ENCODE measurements around the gene TFAP2E.
"Not testable (repeated sequence)": the region's sequence is repeated elsewhere in the genome, so short reads cannot be mapped to it uniquely, and the experiment has no call there.

The TFAP2E gene

GRCh38 chr1:35575416-35575958 lies 2.4 kb downstream of the TFAP2E start:
- TF ChIP-seq, protein P1, sequence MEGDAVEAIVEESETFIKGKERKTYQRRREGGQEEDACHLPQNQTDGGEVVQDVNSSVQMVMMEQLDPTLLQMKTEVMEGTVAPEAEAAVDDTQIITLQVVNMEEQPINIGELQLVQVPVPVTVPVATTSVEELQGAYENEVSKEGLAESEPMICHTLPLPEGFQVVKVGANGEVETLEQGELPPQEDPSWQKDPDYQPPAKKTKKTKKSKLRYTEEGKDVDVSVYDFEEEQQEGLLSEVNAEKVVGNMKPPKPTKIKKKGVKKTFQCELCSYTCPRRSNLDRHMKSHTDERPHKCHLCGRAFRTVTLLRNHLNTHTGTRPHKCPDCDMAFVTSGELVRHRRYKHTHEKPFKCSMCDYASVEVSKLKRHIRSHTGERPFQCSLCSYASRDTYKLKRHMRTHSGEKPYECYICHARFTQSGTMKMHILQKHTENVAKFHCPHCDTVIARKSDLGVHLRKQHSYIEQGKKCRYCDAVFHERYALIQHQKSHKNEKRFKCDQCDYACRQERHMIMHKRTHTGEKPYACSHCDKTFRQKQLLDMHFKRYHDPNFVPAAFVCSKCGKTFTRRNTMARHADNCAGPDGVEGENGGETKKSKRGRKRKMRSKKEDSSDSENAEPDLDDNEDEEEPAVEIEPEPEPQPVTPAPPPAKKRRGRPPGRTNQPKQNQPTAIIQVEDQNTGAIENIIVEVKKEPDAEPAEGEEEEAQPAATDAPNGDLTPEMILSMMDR (IDR thresholded peaks at IDR 0.05; ENCODE audit: low read depth, low read length): no peak
- no peak overlapping the region for H3K4me3 ChIP-seq (ENCODE audit: low read length)

GRCh38 chr1:35576061-35576765 lies 3.1 kb downstream of the TFAP2E start:
- H3K4me1 ChIP-seq (ENCODE audit: low read length): no peaks in the 10 kb centered on the region
- no peaks in the 10 kb centered on the region for H3K9me3 ChIP-seq (ENCODE audit: insufficient read depth, low read length)
- no peak overlapping the region for H3K4me2 ChIP-seq (ENCODE audit: low read length)
- no peak overlapping the region for H2AFZ ChIP-seq (ENCODE audit: low read depth, low read length)
- no peak overlapping the region for H3K27ac ChIP-seq (ENCODE audit: low read length)
- H3K9ac ChIP-seq (ENCODE audit: low read length): no peak overlapping the region
- no peaks in the 10 kb centered on the region for H3K27me3 ChIP-seq (ENCODE audit: low read depth, low read length)
- TF ChIP-seq, protein P1 (IDR thresholded peaks at IDR 0.05; ENCODE audit: low read depth, low read length): no peak
- TF ChIP-seq EZH2phosphoT487 (IDR thresholded peaks at IDR 0.05; ENCODE audit: low read depth): no peak
- H3K36me3 ChIP-seq (replicated peaks; ENCODE audit: low read depth, low read length): no peaks in the 10 kb centered on the region
- H4K20me1 ChIP-seq (ENCODE audit: insufficient read depth, low read length): no peaks in the 10 kb centered on the region
- H3K4me3 ChIP-seq (ENCODE audit: low read length): no peak overlapping the region
- H3K79me2 ChIP-seq (ENCODE audit: low read length): no peaks in the 10 kb centered on the region

More at GRCh38 chr1:35575416-35575958, 2.4 kb downstream of the TFAP2E start:
- H4K20me1 ChIP-seq (ENCODE audit: insufficient read depth, low read length): no peaks in the 10 kb centered on the region
- no peaks in the 10 kb centered on the region for H3K4me1 ChIP-seq (ENCODE audit: low read length)
- H3K36me3 ChIP-seq (replicated peaks; ENCODE audit: low read depth, low read length): no peaks in the 10 kb centered on the region
- H3K4me2 ChIP-seq (ENCODE audit: low read length): no peak overlapping the region
- no peak overlapping the region for H3K27ac ChIP-seq (ENCODE audit: low read length)
- no peak overlapping the region for H3K9ac ChIP-seq (ENCODE audit: low read length)
- no peaks in the 10 kb centered on the region for H3K79me2 ChIP-seq (ENCODE audit: low read length)
- no peaks in the 10 kb centered on the region for H3K27me3 ChIP-seq (ENCODE audit: low read depth, low read length)
- H2AFZ ChIP-seq (ENCODE audit: low read depth, low read length): no peak overlapping the region
- H3K9me3 ChIP-seq (ENCODE audit: insufficient read depth, low read length): no peaks in the 10 kb centered on the region

- H3K9ac ChIP-seq (ENCODE audit: low read length): not testable (repeated sequence)
These were observed 3.6 kb downstream of the TFAP2E start for GRCh38 chr1:35576766-35577070.

GRCh38 chr1:35577071-35577998 lies 4.2 kb downstream of the TFAP2E start:
- H3K9me3 ChIP-seq (ENCODE audit: insufficient read depth, low read length): no peaks in the 10 kb centered on the region
- TF ChIP-seq, protein P1 (IDR thresholded peaks at IDR 0.05; ENCODE audit: low read depth, low read length): no peak
- TF ChIP-seq EZH2phosphoT487 (IDR thresholded peaks at IDR 0.05; ENCODE audit: low read depth): no peak
- no peak overlapping the region for H3K4me2 ChIP-seq (ENCODE audit: low read length)
- no peaks in the 10 kb centered on the region for H3K36me3 ChIP-seq (replicated peaks; ENCODE audit: low read depth, low read length)
- no peak overlapping the region for H3K9ac ChIP-seq (ENCODE audit: low read length)
- H3K27me3 ChIP-seq (ENCODE audit: low read depth, low read length): no peaks in the 10 kb centered on the region
- H3K4me1 ChIP-seq (ENCODE audit: low read length): no peaks in the 10 kb centered on the region
- no peaks in the 10 kb centered on the region for H4K20me1 ChIP-seq (ENCODE audit: insufficient read depth, low read length)
- H3K79me2 ChIP-seq (ENCODE audit: low read length): no peaks in the 10 kb centered on the region
- H2AFZ ChIP-seq (ENCODE audit: low read depth, low read length): no peak overlapping the region
- no peak overlapping the region for H3K4me3 ChIP-seq (ENCODE audit: low read length)
- H3K27ac ChIP-seq (ENCODE audit: low read length): no peak overlapping the region

More at GRCh38 chr1:35576766-35577070, 3.6 kb downstream of the TFAP2E start:
- not testable (repeated sequence) for H3K36me3 ChIP-seq (replicated peaks; ENCODE audit: low read depth, low read length); H3K4me2 ChIP-seq (ENCODE audit: low read length); H4K20me1 ChIP-seq (ENCODE audit: insufficient read depth, low read length); H3K27ac ChIP-seq (ENCODE audit: low read length); H3K4me3 ChIP-seq (ENCODE audit: low read length); H2AFZ ChIP-seq (ENCODE audit: low read depth, low read length); H3K79me2 ChIP-seq (ENCODE audit: low read length); H3K9me3 ChIP-seq (ENCODE audit: insufficient read depth, low read length); H3K27me3 ChIP-seq (ENCODE audit: low read depth, low read length); H3K4me1 ChIP-seq (ENCODE audit: low read length)
